HG03139 (cell line): ENCODE results near the gene FOXP1.
"Not testable (repeated sequence)": the region's sequence is repeated elsewhere in the genome, so short reads cannot be mapped to it uniquely, and the experiment has no call there.

Experiments
- ATAC-seq: cut with Tn5 transposase; IDR thresholded peaks from one replicate; pipeline ENCODE4 v1.9.1; 2021; ENCODE audit not compliant: unreplicated experiment

Gene FOXP1

GRCh38 chr3:71532639-71533395 lies 50.7 kb downstream of the FOXP1 start:
- ATAC-seq, result no peak

- no peak for ATAC-seq
Observed at GRCh38 chr3:71530903-71531530, 52.5 kb downstream of the FOXP1 start.

GRCh38 chr3:71528816-71529215 lies 54.7 kb downstream of the FOXP1 start:
- peak; percentile 77 for ATAC-seq

- ATAC-seq, result not testable (repeated sequence)
Observed at GRCh38 chr3:71526448-71526847, 57.1 kb downstream of the FOXP1 start.

- no peak for ATAC-seq
Observed at GRCh38 chr3:71525391-71525790, 58.1 kb downstream of the FOXP1 start.

- no peak for ATAC-seq
Observed at GRCh38 chr3:71524672-71525071, 58.9 kb downstream of the FOXP1 start.

- no peak for ATAC-seq
Observed at GRCh38 chr3:71523628-71524027, 59.9 kb downstream of the FOXP1 start.

- ATAC-seq, result no peak
Observed at GRCh38 chr3:71521940-71522876, 61.3 kb downstream of the FOXP1 start.

- ATAC-seq, result no peak
Observed at GRCh38 chr3:71521021-71521352, 62.5 kb downstream of the FOXP1 start.

GRCh38 chr3:71520161-71521020 lies 63.1 kb downstream of the FOXP1 start:
- ATAC-seq, result no peak

GRCh38 chr3:71518089-71518488 lies 65.4 kb downstream of the FOXP1 start:
- no peak for ATAC-seq

GRCh38 chr3:71517271-71517791 lies 66.2 kb downstream of the FOXP1 start:
- ATAC-seq, result no peak

GRCh38 chr3:71515636-71516365 lies 67.7 kb downstream of the FOXP1 start:
- no peak for ATAC-seq

GRCh38 chr3:71514621-71515020 lies 68.9 kb downstream of the FOXP1 start:
- ATAC-seq, result no peak

GRCh38 chr3:71513515-71513914 lies 70.0 kb downstream of the FOXP1 start:
- ATAC-seq, result no peak

- no peak for ATAC-seq
Observed at GRCh38 chr3:71513081-71513480, 70.4 kb downstream of the FOXP1 start.

GRCh38 chr3:71512544-71512943 lies 71.0 kb downstream of the FOXP1 start:
- ATAC-seq, result no peak

- no peak for ATAC-seq
Observed at GRCh38 chr3:71512000-71512399, 71.5 kb downstream of the FOXP1 start.

GRCh38 chr3:71511446-71511845 lies 72.1 kb downstream of the FOXP1 start:
- no peak for ATAC-seq

- no peak for ATAC-seq
Observed at GRCh38 chr3:71511037-71511436, 72.5 kb downstream of the FOXP1 start.
